GM12891 (cell line): ENCODE results near the gene AGAP2.

Experiments
- PAX5 ChIP-seq: IDR thresholded peaks from 2 replicates; pipeline ENCODE4 v1.6.1; 2011; ENCODE audit warnings: low read length, moderate library complexity, mild to moderate bottlenecking; ENCODE audit not compliant: insufficient read depth, severe bottlenecking
- POLR2A ChIP-seq: IDR thresholded peaks from 2 replicates; pipeline ENCODE4 v1.6.1; 2011; ENCODE audit warnings: low read depth, low read length, control low read depth
- POLR2AphosphoS5 ChIP-seq: IDR thresholded peaks from 2 replicates; pipeline ENCODE4 v1.6.1; 2011; ENCODE audit warnings: low read depth, low read length, control low read depth
- POU2F2 ChIP-seq: IDR thresholded peaks from 2 replicates; pipeline ENCODE4 v1.6.1; 2011; ENCODE audit warnings: low read depth, mild to moderate bottlenecking, control low read depth, low read length, moderate library complexity
- SPI1 ChIP-seq: IDR thresholded peaks from 2 replicates; pipeline ENCODE4 v1.6.1; 2011; ENCODE audit warnings: low read depth, low read length, control low read depth
- TAF1 ChIP-seq: IDR thresholded peaks from 2 replicates; pipeline ENCODE4 v1.6.1; 2011; ENCODE audit warnings: low read depth, low read length, control low read depth

DNA sequence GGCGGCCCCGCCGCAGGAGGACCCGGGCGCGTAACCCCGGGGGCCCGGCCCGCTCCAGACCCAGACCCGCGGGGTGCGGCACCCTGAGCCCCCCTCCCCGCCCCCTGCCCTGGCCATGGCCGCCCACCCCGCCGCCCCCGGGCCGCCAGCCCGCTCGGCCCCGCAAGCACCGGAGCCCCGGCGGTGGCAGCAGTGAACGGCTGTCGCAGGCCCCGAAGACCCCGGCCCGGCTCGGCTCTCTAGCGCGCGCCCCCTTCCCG, 16.6 kb upstream of the AGAP2 start:
- no peak for TF ChIP-seq POLR2AphosphoS5
- no peak for TF ChIP-seq POLR2A
- no peak for TF ChIP-seq TAF1
- TF ChIP-seq POU2F2: no peak
- no peak for TF ChIP-seq PAX5
- TF ChIP-seq SPI1: no peak
